Neutrophil (primary cell): ENCODE measurements around the gene NAA50.

Source experiments
- H3K27ac ChIP-seq: fragments of 200-600 bp; sonication (generic); 2 replicates; pipeline ENCODE4 v1.5.1; 2016; ENCODE audit warnings: mild to moderate bottlenecking, moderate library complexity
- H3K27me3 ChIP-seq: fragments of 200-600 bp; sonication (generic); 2 replicates; pipeline ENCODE4 v1.6.0; 2016; ENCODE audit warnings: mild to moderate bottlenecking
- H3K36me3 ChIP-seq: fragments of 200-600 bp; sonication (generic); 2 replicates; pipeline ENCODE4 v1.5.1; 2017
- H3K4me1 ChIP-seq, 2 experiments: fragments of 200-600 bp in 1 of 2; sonication (generic) in 1 of 2; 1 replicate in 1 of 2; 2 replicates in 1 of 2; pipeline versions ENCODE4 v1.5.1 to v1.6.1; 2013 to 2016; ENCODE audit warnings: low read depth in 1 of 2, low read length in 1 of 2, mild to moderate bottlenecking in 1 of 2, moderate library complexity in 1 of 2; ENCODE audit not compliant: control insufficient read depth in 1 of 2, insufficient read depth in 1 of 2
- H3K4me3 ChIP-seq, 2 experiments: fragments of 200-600 bp in 1 of 2; sonication (generic) in 1 of 2; 1 replicate in 1 of 2; 2 replicates in 1 of 2; pipeline ENCODE4 v1.5.1; 2013 to 2016; ENCODE audit warnings: low read depth in 1 of 2, low read length in 1 of 2, mild to moderate bottlenecking in 1 of 2, moderate library complexity in 1 of 2
- H3K9me3 ChIP-seq: fragments of 200-600 bp; sonication (generic); 2 replicates; pipeline ENCODE4 v1.5.1; 2016
- CTCF ChIP-seq: fragments of 200-600 bp; sonication (generic); IDR thresholded peaks from 2 replicates; pipeline ENCODE4 v1.5.1; 2016; ENCODE audit warnings: antibody characterized with exemption

NAA50 gene

DNA sequence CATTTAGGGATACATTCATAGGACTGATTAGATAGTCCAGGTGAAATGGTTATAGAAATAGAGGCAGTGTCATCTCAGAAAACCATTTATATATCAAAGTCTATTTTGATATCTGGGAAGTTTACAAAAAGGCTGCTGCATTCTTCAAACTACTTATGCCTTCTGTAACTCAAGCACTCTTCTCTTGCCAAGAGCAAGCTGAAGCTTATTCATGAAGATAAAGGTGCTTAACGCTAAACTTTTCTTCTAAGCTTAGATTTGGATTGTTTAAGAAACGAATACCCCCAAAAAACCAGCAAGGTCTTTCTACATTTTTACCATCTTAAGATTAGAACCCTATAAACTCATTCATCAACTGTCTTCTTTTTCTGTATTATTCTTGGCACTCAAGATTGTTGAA is 26.3 kb downstream of the NAA50 start:
- no peaks in the 10 kb centered on the region for H3K27me3 ChIP-seq
- H3K36me3 ChIP-seq, result peaks cover 54% of the 10 kb centered on the region
- no peak overlapping the region for H3K4me3 ChIP-seq
- TF ChIP-seq CTCF, result no peak
- H3K9me3 ChIP-seq, result no peaks in the 10 kb centered on the region
- no peak overlapping the region for H3K27ac ChIP-seq
- H3K4me1 ChIP-seq, result no peaks in the 10 kb centered on the region

DNA sequence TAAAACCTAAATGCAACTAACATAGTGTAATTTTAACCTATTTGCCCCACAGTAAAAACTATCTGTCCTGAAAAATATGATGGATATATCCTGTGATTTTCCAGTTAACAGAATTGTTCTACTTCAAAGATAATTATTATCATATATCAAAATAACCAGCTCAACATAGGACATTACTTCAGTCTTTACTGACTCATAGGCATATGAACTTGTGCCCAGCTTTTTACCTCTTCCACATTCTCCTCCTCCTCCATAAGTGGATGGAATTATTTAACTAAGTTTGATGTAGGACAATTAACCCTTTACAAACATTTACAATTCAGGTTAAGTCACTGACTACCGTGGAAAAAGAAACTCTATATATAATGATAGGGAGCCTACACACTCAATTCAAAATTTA is 26.8 kb downstream of the NAA50 start:
- no peaks in the 10 kb centered on the region for H3K27me3 ChIP-seq
- TF ChIP-seq CTCF, result no peak
- no peak overlapping the region for H3K4me3 ChIP-seq
- no peaks in the 10 kb centered on the region for H3K9me3 ChIP-seq
- H3K27ac ChIP-seq, result no peak overlapping the region
- H3K36me3 ChIP-seq, result peaks cover 54% of the 10 kb centered on the region
- no peaks in the 10 kb centered on the region for H3K4me1 ChIP-seq

DNA sequence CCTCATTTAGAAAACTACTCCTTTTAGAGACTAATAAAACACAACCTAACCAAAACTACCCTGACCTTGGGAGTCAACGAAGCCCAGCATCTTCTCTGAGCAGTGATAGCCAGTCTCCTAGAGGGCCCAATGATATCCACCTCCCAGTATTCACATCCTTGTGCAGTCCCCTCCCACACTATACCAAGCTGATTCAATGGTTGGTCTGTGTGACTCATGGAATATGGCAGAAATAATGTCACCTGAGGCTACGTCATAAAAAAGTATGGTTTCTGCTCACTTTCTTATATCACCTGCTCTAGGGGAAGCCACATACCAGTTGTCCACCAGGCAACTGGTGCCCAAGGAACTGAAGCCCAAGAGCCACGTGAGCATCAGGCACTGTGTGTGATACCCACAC is 28.2 kb downstream of the NAA50 start:
- H3K4me1 ChIP-seq, result no peaks in the 10 kb centered on the region
- H3K9me3 ChIP-seq, result no peaks in the 10 kb centered on the region
- TF ChIP-seq CTCF, result no peak
- no peak overlapping the region for H3K4me3 ChIP-seq
- peaks cover 47% of the 10 kb centered on the region for H3K36me3 ChIP-seq
- H3K27me3 ChIP-seq, result peaks cover 4% of the 10 kb centered on the region
- H3K27ac ChIP-seq, result no peak overlapping the region

- Histone ChIP-seq H3K4me3 (no peak overlapping the region), H3K27me3 (peaks cover 8% of the 10 kb centered on the region), H3K9me3 (no peaks in the 10 kb centered on the region), H3K27ac (no peak overlapping the region), H3K4me1 (no peaks in the 10 kb centered on the region), H3K36me3 (peaks cover 42% of the 10 kb centered on the region)
- TF ChIP-seq CTCF, result no peak
Observed at GRCh38 chr3:113717308-113717707, 28.7 kb downstream of the NAA50 start.

- Histone ChIP-seq H3K27me3 (peaks cover 28% of the 10 kb centered on the region), H3K9me3 (no peaks in the 10 kb centered on the region), H3K36me3 (peaks cover 16% of the 10 kb centered on the region), H3K4me1 (no peaks in the 10 kb centered on the region), H3K4me3 (no peak overlapping the region), H3K27ac (no peak overlapping the region)
- TF ChIP-seq CTCF, result no peak
Observed at GRCh38 chr3:113714702-113715101, 31.3 kb downstream of the NAA50 start.

DNA sequence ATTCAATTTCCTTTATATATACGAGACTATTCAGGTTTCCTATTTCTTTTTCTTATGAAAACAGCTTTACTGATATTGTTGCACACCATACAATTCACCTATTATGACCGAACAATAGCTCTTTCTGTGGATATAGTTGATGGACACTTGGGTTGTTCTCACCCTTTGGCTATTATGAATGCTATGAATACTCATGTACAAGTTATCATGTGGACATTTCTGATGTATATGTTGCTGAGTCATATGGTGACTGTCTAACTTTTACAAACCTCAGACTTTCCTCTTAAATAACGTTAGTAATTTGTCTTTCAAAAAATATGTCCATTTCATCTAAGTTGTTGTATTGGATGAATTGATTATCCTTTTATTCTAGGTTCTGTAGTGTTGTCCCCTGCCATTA is 33.9 kb downstream of the NAA50 start:
- H3K4me3 ChIP-seq, result no peak overlapping the region
- H3K9me3 ChIP-seq, result no peaks in the 10 kb centered on the region
- TF ChIP-seq CTCF, result no peak
- peaks cover 28% of the 10 kb centered on the region for H3K27me3 ChIP-seq
- H3K36me3 ChIP-seq, result no peaks in the 10 kb centered on the region
- no peaks in the 10 kb centered on the region for H3K4me1 ChIP-seq
- H3K27ac ChIP-seq, result no peak overlapping the region
